GM18508 (cell line): Measurements from ENCODE around the gene AFF1.
"Not testable (repeated sequence)": the region's sequence is repeated elsewhere in the genome, so short reads cannot be mapped to it uniquely, and the experiment has no call there.

Experiments used
- ATAC-seq: cut with Tn5 transposase; IDR thresholded peaks from one replicate; pipeline ENCODE4 v1.9.1; 2021; ENCODE audit warnings: moderate number of reproducible peaks; ENCODE audit not compliant: insufficient read depth, unreplicated experiment

Gene AFF1

GRCh38 chr4:87073199-87074120 lies 138.6 kb downstream of the AFF1 start:
- ATAC-seq: peak; percentile 70

- peak; percentile 33 for ATAC-seq
These were observed 139.3 kb downstream of the AFF1 start for GRCh38 chr4:87074121-87074488.

- ATAC-seq: no peak
These were observed 141.1 kb downstream of the AFF1 start for GRCh38 chr4:87075876-87076275.

- no peak for ATAC-seq
These were observed 142.0 kb downstream of the AFF1 start for GRCh38 chr4:87076690-87077358.

GRCh38 chr4:87077914-87078585 lies 143.2 kb downstream of the AFF1 start:
- ATAC-seq: no peak

GRCh38 chr4:87078987-87079486 lies 144.2 kb downstream of the AFF1 start:
- no peak for ATAC-seq

- no peak for ATAC-seq
These were observed 145.2 kb downstream of the AFF1 start for GRCh38 chr4:87079967-87080366.

- no peak for ATAC-seq
These were observed 145.7 kb downstream of the AFF1 start for GRCh38 chr4:87080462-87080861.

- no peak for ATAC-seq
These were observed 147.0 kb downstream of the AFF1 start for GRCh38 chr4:87081826-87082225.

GRCh38 chr4:87085732-87086131 lies 150.9 kb downstream of the AFF1 start:
- not testable (repeated sequence) for ATAC-seq

- no peak for ATAC-seq
These were observed 151.5 kb downstream of the AFF1 start for GRCh38 chr4:87086143-87086805.

GRCh38 chr4:87087015-87087414 lies 152.2 kb downstream of the AFF1 start:
- ATAC-seq: no peak

- ATAC-seq: no peak
These were observed 152.6 kb downstream of the AFF1 start for GRCh38 chr4:87087420-87087819.

GRCh38 chr4:87088186-87088585 lies 153.4 kb downstream of the AFF1 start:
- ATAC-seq: no peak

- no peak for ATAC-seq
These were observed 154.6 kb downstream of the AFF1 start for GRCh38 chr4:87089368-87089767.

- no peak for ATAC-seq
These were observed 155.5 kb downstream of the AFF1 start for GRCh38 chr4:87090305-87090704.

GRCh38 chr4:87092389-87093141 lies 157.8 kb downstream of the AFF1 start:
- no peak for ATAC-seq

GRCh38 chr4:87093443-87094123 lies 158.8 kb downstream of the AFF1 start:
- ATAC-seq: peak; percentile 64

GRCh38 chr4:87097075-87097474 lies 162.3 kb downstream of the AFF1 start:
- no peak for ATAC-seq
